K562 (cell line): ENCODE measurements around the gene SCN5A. TPM values are rescaled to one million over a fixed set of nuclear protein-coding genes. Genes with fewer than 3 reads are reported as not detected.

Experiments used
- ATAC-seq: fragments of 200-7000 bp; cut with Tn5 transposase; 3 replicates; pipeline ENCODE4 v1.9.1; 2020; ENCODE audit warnings: moderate library complexity
- BruUV-seq: library from RNA; stranded (reverse); fragments of 400-500 nt; replicated peaks from 2 replicates; lab custom pipeline; 2021; lab: Mats Ljungman, UMichigan
- CTCF ChIA-PET: fragments of 300-600 bp; formaldehyde crosslinking; extraction: SDS; loops from one replicate; lab custom pipeline; 2021; ENCODE audit warnings: low intra/inter-chr PET ratio; lab: Yijun Ruan, JAX
- POLR2A ChIA-PET: fragments of 300-600, 350-650 bp; sonication (Branson Sonifier 250); formaldehyde crosslinking; extraction: SDS; loops from one replicate; lab custom pipeline; 2021; ENCODE audit warnings: antibody characterized with exemption, inconsistent platforms; lab: Yijun Ruan, JAX
- DNase-seq, 4 experiments: peaks; one replicate each; pipeline versions ENCODE4 v3.0.0 to v3.0.0-alpha.2; 2011 to 2018; ENCODE audit warnings: low spot score in 3 of 4, mixed read lengths in 3 of 4; ENCODE audit errors: extremely low read depth in 1 of 4
- FAIRE-seq: peaks from 2 replicates; lab custom pipeline; 2011; peaks lifted over from hg19 to GRCh38; lab: Jason Lieb, UNC
- H2AFZ ChIP-seq: 2 replicates; pipeline ENCODE4 v1.6.0; 2011; ENCODE audit warnings: low read depth, low read length, control low read depth, inconsistent platforms
- H3K27ac ChIP-seq: fragments of 200-600 bp; 3 replicates; pipeline ENCODE4 v1.8.0; 2011; ENCODE audit warnings: low read depth, mild to moderate bottlenecking, control low read depth, inconsistent platforms, low read length, moderate library complexity, mixed read lengths; ENCODE audit errors: extremely low read depth
- H3K27me3 ChIP-seq, 2 experiments: fragments of 300-600 bp in 1 of 2; 2 replicates in 1 of 2; 3 replicates in 1 of 2; pipeline versions ENCODE4 v1.6.0 to v1.8.0; 2011; ENCODE audit warnings: inconsistent platforms in 2 of 2, low read length in 2 of 2, mild to moderate bottlenecking in 1 of 2, mixed read lengths in 1 of 2, moderate library complexity in 1 of 2; ENCODE audit not compliant: control insufficient read depth in 2 of 2, insufficient read depth in 2 of 2
- H3K36me3 ChIP-seq: fragments of 300-600 bp; 3 replicates; pipeline ENCODE4 v1.8.0; 2011; ENCODE audit warnings: mild to moderate bottlenecking, low read length, inconsistent platforms; ENCODE audit not compliant: control insufficient read depth, insufficient read depth
- H3K4me1 ChIP-seq, 2 experiments: fragments of 200-600 bp in 1 of 2; replicated peaks in 1 of 2; 2 replicates in 1 of 2; 3 replicates in 1 of 2; pipeline versions ENCODE4 v1.5.1 to v1.8.0; 2011; ENCODE audit warnings: inconsistent platforms in 2 of 2, low read length in 2 of 2, mild to moderate bottlenecking in 1 of 2, mixed read lengths in 1 of 2, moderate library complexity in 1 of 2; ENCODE audit not compliant: control insufficient read depth in 2 of 2, insufficient read depth in 2 of 2
- H3K4me2 ChIP-seq: 2 replicates; pipeline ENCODE4 v1.6.1; 2011; ENCODE audit warnings: low read length, control low read depth, inconsistent platforms, mixed read lengths; ENCODE audit not compliant: insufficient read depth
- H3K4me3 ChIP-seq: fragments of 200-600 bp; sonication (generic), shearing (Covaris generic); 2 replicates; pipeline ENCODE4 v1.5.1; 2016; ENCODE audit warnings: control low read depth, inconsistent platforms
- H3K79me2 ChIP-seq: fragments of 200-600 bp; 3 replicates; pipeline ENCODE4 v1.8.0; 2011; ENCODE audit warnings: low read length, inconsistent platforms; ENCODE audit not compliant: control insufficient read depth, insufficient read depth
- H3K9ac ChIP-seq, 2 experiments: 2 replicates each; pipeline versions ENCODE4 v1.6.0 to v1.6.1; 2011; ENCODE audit warnings: low read depth in 2 of 2, low read length in 2 of 2, control low read depth in 1 of 2, inconsistent platforms in 1 of 2, mild to moderate bottlenecking in 1 of 2, mixed read lengths in 1 of 2; ENCODE audit not compliant: insufficient read depth in 1 of 2
- H3K9me1 ChIP-seq: one replicate; pipeline ENCODE4 v1.6.0; 2011; ENCODE audit warnings: inconsistent platforms, mild to moderate bottlenecking, low read length, moderate library complexity; ENCODE audit not compliant: control insufficient read depth, insufficient read depth
- H3K9me3 ChIP-seq: replicated peaks from 2 replicates; pipeline ENCODE4 v1.5.1; 2011; ENCODE audit warnings: low read depth, low read length, inconsistent platforms; ENCODE audit not compliant: control insufficient read depth, insufficient read depth
- H4K20me1 ChIP-seq: replicated peaks from 2 replicates; pipeline ENCODE4 v1.6.1; 2011; ENCODE audit warnings: low read length, inconsistent platforms, mixed read lengths; ENCODE audit not compliant: control insufficient read depth, insufficient read depth
- CREBBP ChIP-seq: IDR thresholded peaks from one replicate; pipeline ENCODE4 v1.6.1; 2012; ENCODE audit warnings: low read depth, mild to moderate bottlenecking, control low read depth, inconsistent platforms, low read length
- FIP1L1 ChIP-seq: fragments of 200-400 bp; formaldehyde crosslinking; IDR thresholded peaks from 2 replicates; pipeline ENCODE4 v1.6.1; 2018; ENCODE audit warnings: mild to moderate bottlenecking, low read depth, low read length; ENCODE audit not compliant: poor library complexity, severe bottlenecking
- GMEB1 ChIP-seq: fragments of 250-450 bp; sonication (Bioruptor Pico); IDR thresholded peaks from 2 replicates; pipeline ENCODE4 v1.4.0; 2020; ENCODE audit warnings: mild to moderate bottlenecking
- SIX5 ChIP-seq, 2 experiments: IDR thresholded peaks; 2 replicates each; pipeline ENCODE4 v1.6.1; 2011; ENCODE audit warnings: low read length in 2 of 2, borderline replicate concordance in 1 of 2, low read depth in 1 of 2, mild to moderate bottlenecking in 1 of 2, moderate library complexity in 1 of 2; ENCODE audit not compliant: insufficient read depth in 1 of 2
- XRCC5 ChIP-seq: fragments of 200-400 bp; formaldehyde crosslinking; IDR thresholded peaks from 2 replicates; pipeline ENCODE4 v1.6.1; 2017; ENCODE audit warnings: low read depth, mild to moderate bottlenecking, low read length
- YBX1 ChIP-seq: fragments of 450-650 bp; IDR thresholded peaks from 2 replicates; pipeline ENCODE4 v1.7.1; 2016; ENCODE audit warnings: mild to moderate bottlenecking
- WGBS: fragments of 100-300 bp; shearing (Covaris generic); methylation state at CpG from one replicate; pipeline ENCODE4 v1.1.6; 2016; ENCODE audit warnings: low coverage, mixed read lengths; ENCODE audit not compliant: insufficient coverage; ENCODE audit errors: missing lambda C conversion rate; 5-methylcytosine and 5-hydroxymethylcytosine counted together
- in situ Hi-C: fragments of 300-500 bp; cut with MboI; formaldehyde crosslinking; loops from 4 replicates; pipeline ENCODE4 v1.15.0; 2018; ENCODE audit warnings: inconsistent platforms, mixed read lengths
- intact Hi-C: fragments of 100-400 bp; cut with micrococcal nuclease; formaldehyde crosslinking; loops from 2 replicates; pipeline ENCODE4 v1.14.2; 2022
- polyA plus RNA-seq, 8 experiments: library from polyadenylated mRNA; depleted of rRNA in 4 of 8; stranded (reverse) in 5 of 8; unstranded in 3 of 8; fragments of >200 nt; fragmentation: Nextera tagmentation in 2 of 8; fragmentation: Illumina TruSeq in 1 of 8; extraction: Ambion mirVana in 2 of 8; extraction: Trizol in 1 of 8; gene quantifications; 2 replicates each; pipeline versions ENCODE4 v1.2.1 to v1.2.3, GENCODE V29; 2011 to 2014; ENCODE audit warnings: inconsistent platforms in 1 of 8, missing spikeins in 1 of 8
- total RNA-seq, 7 experiments: library from RNA; depleted of rRNA in 6 of 7; stranded (reverse); fragments of >200 nt in 6 of 7; fragmentation: Illumina TruSeq in 2 of 7; extraction: Trizol in 2 of 7; gene quantifications; 2 replicates each; pipeline versions ENCODE4 v1.2.1 to v1.2.3, GENCODE V29; 2011 to 2021; ENCODE audit warnings: low replicate concordance in 1 of 7

The SCN5A gene
- total and polyA plus RNA-seq, 9 of the 15 experiments (the other 6 are each of a cell fraction or from before 2014, with no cell fraction given), result 0.07 to 1.4 (median 0.21) TPM; not detected in 2

- H3K9me3 ChIP-seq, result no peaks in the 10 kb centered on the region
- in situ Hi-C loops, result no loop called here
- H3K9me1 ChIP-seq, result peaks cover 4% of the 10 kb centered on the region
- no peaks in the 10 kb centered on the region for H3K4me1 ChIP-seq
- TF ChIP-seq GMEB1 (CRISPR knock-in tag) (no peak), YBX1 (no peak), SIX5 (IDR thresholded peaks at IDR 0.05; ENCODE audit: borderline replicate concordance in 1 of 2, insufficient read depth in 1 of 2, low read depth in 1 of 2, low read length in 2 of 2) (no peak), FIP1L1 (no peak), CREBBP (no peak), XRCC5 (no peak)
- TF ChIP-seq, all 486 proteins: peak for 0
- POLR2A ChIA-PET, result interaction anchor here (0.7 kb wide), 1 partner anchor 13 kb away, joined by 5 read pairs; no protein-coding TSS in a partner anchor
- intact Hi-C loops, result no loop called here
- FAIRE-seq, result no peak
- Histone ChIP-seq H3K36me3 (no peaks in the 10 kb centered on the region), H3K79me2 (no peaks in the 10 kb centered on the region), H2AFZ (no peak overlapping the region), H3K27ac (no peak overlapping the region), H4K20me1 (peaks cover 24% of the 10 kb centered on the region), H3K9ac (no peak overlapping the region), H3K4me3 (no peak overlapping the region), H3K4me2 (no peak overlapping the region), H3K27me3 (peaks cover 27 to 79% of the 10 kb centered on the region in 2 experiments; a peak in 4 of 5 replicates)
- 1% methylated on average over 5 of the region's 5 CpGs for WGBS
- ATAC-seq, result no peak
- DNase-seq, result no peak
- no TSS peak for BruUV-seq
- CTCF ChIA-PET, result no interaction called here
These were observed 23.3 kb downstream of the SCN5A start for GRCh38 chr3:38626171-38626570.
